ENCODE measurements around the gene PIANP. TPM values are rescaled to one million over a fixed set of nuclear protein-coding genes. Genes with fewer than 3 reads are reported as not detected.

Gene PIANP
- total RNA-seq, 4 donors from 2014 or later: 0.11 to 0.19 TPM; not detected in 2

- Histone ChIP-seq H3K27me3 (no peaks in the 10 kb centered on the region), H3K9me3 (no peaks in the 10 kb centered on the region), H3K4me1 (no peaks in the 10 kb centered on the region), H3K27ac (no peak overlapping the region), H3K36me3 (peaks cover 34 to 67% (median 57%) of the 10 kb centered on the region in 3 donors), H3K4me3 (no peak overlapping the region)
- WGBS, 2 donors: 65 to 84% methylated on average over 7 of the region's 8 CpGs
- peak in 2 of 6 experiments; percentile 18 to 23 for TF ChIP-seq CTCF (IDR thresholded peaks at IDR 0.05)
- TF ChIP-seq POLR2A (IDR thresholded peaks at IDR 0.05): no peak
- intact Hi-C loops (cut with DNase I): loop anchor here (10.0 kb wide), 1 partner anchor 53 kb away; no protein-coding TSS in a partner anchor
- no peak for DNase-seq
These were observed 32.9 kb downstream of the PIANP start for GRCh38 chr12:6667559-6668210.

- H3K27me3 ChIP-seq: no peaks in the 10 kb centered on the region
- WGBS, 2 donors: 76 to 97% methylated on average over 2 of the region's 2 CpGs
- no peak for DNase-seq
- H3K9me3 ChIP-seq: no peaks in the 10 kb centered on the region
- H3K4me1 ChIP-seq: peaks cover 7 to 14% (median 8%) of the 10 kb centered on the region in 3 donors
- intact Hi-C loops (cut with DNase I): loop anchor here (10.0 kb wide), 1 partner anchor 51 kb away; no protein-coding TSS in a partner anchor
- TF ChIP-seq POLR2A (IDR thresholded peaks at IDR 0.05) (no peak), CTCF (IDR thresholded peaks at IDR 0.05) (no peak)
- H3K4me3 ChIP-seq: no peak overlapping the region
- H3K36me3 ChIP-seq: peaks cover 19 to 52% (median 42%) of the 10 kb centered on the region in 3 donors
- H3K27ac ChIP-seq: no peak overlapping the region
These were observed 34.4 kb downstream of the PIANP start for GRCh38 chr12:6666211-6666610.

GRCh38 chr12:6664902-6665301 lies 35.7 kb downstream of the PIANP start:
- H3K4me3 ChIP-seq: no peak overlapping the region
- no peaks in the 10 kb centered on the region for H3K9me3 ChIP-seq
- no peak overlapping the region for H3K27ac ChIP-seq
- intact Hi-C loops (cut with DNase I): loop anchor here (10.0 kb wide), 1 partner anchor 50 kb away; no protein-coding TSS in a partner anchor
- WGBS, 2 donors: 48 to 66% methylated on average over 2 of the region's 2 CpGs
- no peak for DNase-seq
- no peak for TF ChIP-seq CTCF (IDR thresholded peaks at IDR 0.05)
- TF ChIP-seq POLR2A (IDR thresholded peaks at IDR 0.05): no peak
- no peaks in the 10 kb centered on the region for H3K27me3 ChIP-seq
- peaks cover 7 to 20% (median 8%) of the 10 kb centered on the region in 3 donors for H3K4me1 ChIP-seq
- H3K36me3 ChIP-seq: peaks cover 11 to 39% (median 29%) of the 10 kb centered on the region in 3 donors

GRCh38 chr12:6662906-6663742 lies 37.5 kb downstream of the PIANP start, which contains the start of gene ING4:
TSS of gene ING4 (minus strand) at chr12:6663119. CDS start at chr12:6663101, 18 bp downstream.
- no peaks in the 10 kb centered on the region for H3K9me3 ChIP-seq
- peak; percentile 93 for DNase-seq
- H3K4me1 ChIP-seq: peaks cover 7 to 20% (median 8%) of the 10 kb centered on the region in 3 donors
- H3K27ac ChIP-seq: peak within 1 kb of the TSS; percentile 80 to 90 (median 86)
- TF ChIP-seq CTCF (IDR thresholded peaks at IDR 0.05) (peak in 1 of 6 experiments; percentile 19), POLR2A (IDR thresholded peaks at IDR 0.05) (peak in 1 of 4 donors; percentile 30)
- intact Hi-C loops (cut with DNase I): loop anchor here (10.0 kb wide), 1 partner anchor 48 kb away; no protein-coding TSS in a partner anchor
- H3K27me3 ChIP-seq: no peaks in the 10 kb centered on the region
- WGBS, 2 donors: 2% methylated on average over 32 to 37 of the region's 37 CpGs
- peak within 1 kb of the TSS; percentile 68 to 89 (median 76) for H3K4me3 ChIP-seq
- peaks cover 11 to 36% (median 12%) of the 10 kb centered on the region in 3 donors for H3K36me3 ChIP-seq
